NK-92 (cell line): ENCODE results near the gene TTC33.
A peak's percentile ranks its signal among the peaks of the same experiment; 100 is the strongest.
"Not testable (repeated sequence)": the region's sequence is repeated elsewhere in the genome, so short reads cannot be mapped to it uniquely, and the experiment has no call there.

Experiments used
- DNase-seq: peaks from one replicate; lab custom pipeline; 2025; ENCODE audit not compliant: unreplicated experiment; lab: John Stamatoyannopoulos, UW

The TTC33 gene

DNA sequence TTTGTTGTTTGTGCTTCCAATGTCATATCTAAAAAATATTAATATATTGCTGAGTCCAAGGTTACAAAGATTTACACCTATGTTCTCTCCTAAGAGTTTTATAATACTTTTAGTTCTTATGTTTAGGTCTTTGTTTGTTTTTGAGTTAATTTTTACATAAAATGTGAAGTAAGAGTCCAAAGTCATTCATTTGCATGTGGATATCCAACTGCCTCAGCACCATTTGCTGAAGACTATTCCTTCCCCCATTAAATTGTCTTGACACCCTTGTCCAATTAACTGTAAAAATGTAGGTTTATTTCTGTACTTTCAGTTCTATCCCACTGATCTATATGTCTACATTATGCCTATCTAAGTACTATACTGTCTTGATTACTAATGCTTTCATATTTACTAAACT is 35.7 kb downstream of the TTC33 start:
- DNase-seq, result no peak

GRCh38 chr5:40717281-40717680 is 38.5 kb downstream of the TTC33 start:
- DNase-seq, result no peak

DNA sequence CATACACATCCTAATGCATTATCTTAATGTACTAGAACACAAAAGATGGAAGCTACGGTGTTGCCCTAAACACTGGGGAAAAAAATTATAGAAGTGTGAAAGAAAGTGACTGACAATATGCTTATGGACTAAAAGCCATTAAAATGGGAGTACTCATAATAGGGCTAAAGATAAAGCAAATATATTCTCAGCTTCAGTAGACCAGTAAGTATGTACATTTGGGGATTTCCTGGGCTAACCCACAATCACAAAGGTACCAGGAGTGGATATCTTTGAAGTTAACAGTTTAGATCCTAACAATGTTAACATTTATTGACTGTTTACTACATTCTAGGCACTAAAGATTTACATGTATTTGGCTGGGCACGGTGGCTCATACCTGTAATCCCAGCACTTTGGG is 39.2 kb downstream of the TTC33 start:
- no peak for DNase-seq

DNA sequence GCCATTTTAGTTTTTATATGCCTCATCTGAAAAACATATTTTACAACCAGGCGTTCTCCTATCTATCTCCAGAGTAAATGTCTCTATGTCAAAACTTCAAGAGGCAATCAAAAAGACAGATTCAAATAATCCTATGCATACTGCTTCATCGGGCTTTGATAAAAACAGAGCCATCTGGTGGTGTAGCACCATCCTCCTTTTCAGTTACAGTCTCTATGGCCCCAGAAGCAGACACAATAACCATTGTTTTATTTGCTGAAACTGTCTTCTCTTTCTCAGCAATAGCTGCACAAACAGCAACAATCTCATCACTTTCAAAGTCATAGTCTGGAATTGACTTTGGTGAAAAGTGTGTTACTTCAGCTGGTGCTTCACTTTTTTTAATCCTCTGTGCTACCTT is 39.8 kb downstream of the TTC33 start:
- DNase-seq, result no peak

DNA sequence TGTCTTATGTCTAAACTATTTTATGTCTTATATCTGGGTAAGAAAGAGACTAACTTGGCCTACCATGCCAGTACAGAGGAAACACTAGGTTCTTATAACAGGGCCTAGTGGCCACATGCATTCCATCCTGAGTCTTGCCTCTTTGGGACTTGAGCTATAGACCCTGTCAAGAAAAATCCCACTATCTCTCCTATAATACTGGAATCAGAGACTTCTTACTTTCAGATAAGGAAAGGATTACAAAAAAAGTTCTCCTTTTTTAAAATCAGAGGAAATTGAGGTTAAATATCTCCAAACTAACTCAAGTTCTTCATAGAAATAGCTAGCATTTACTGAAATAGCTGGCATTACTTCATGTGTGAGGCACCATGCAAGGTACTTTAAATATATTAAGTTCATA is 41.8 kb downstream of the TTC33 start:
- DNase-seq, result no peak

- DNase-seq, result not testable (repeated sequence)
These were observed 45.2 kb downstream of the TTC33 start for GRCh38 chr5:40710575-40710974.

DNA sequence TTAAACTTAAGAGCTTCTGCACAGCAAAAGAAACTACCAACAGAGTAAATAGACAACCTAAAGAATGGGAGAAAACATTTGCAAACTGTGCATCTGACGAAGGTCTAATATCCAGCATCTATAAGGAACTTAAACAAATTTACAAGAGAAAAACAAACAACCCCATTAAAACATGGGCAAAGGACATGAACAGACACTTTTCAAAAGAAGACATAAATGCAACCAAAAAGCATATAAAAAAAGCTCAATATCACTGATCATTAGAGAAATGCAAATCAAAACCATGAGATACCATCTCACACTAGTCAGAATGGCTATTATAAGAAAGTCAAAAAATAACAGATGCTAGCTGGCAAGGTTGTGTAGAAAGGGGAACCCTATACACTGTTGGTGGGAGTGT is 50.3 kb downstream of the TTC33 start:
- DNase-seq, result not testable (repeated sequence)

- DNase-seq, result not testable (repeated sequence)
These were observed 53.7 kb downstream of the TTC33 start for GRCh38 chr5:40702027-40702426.

DNA sequence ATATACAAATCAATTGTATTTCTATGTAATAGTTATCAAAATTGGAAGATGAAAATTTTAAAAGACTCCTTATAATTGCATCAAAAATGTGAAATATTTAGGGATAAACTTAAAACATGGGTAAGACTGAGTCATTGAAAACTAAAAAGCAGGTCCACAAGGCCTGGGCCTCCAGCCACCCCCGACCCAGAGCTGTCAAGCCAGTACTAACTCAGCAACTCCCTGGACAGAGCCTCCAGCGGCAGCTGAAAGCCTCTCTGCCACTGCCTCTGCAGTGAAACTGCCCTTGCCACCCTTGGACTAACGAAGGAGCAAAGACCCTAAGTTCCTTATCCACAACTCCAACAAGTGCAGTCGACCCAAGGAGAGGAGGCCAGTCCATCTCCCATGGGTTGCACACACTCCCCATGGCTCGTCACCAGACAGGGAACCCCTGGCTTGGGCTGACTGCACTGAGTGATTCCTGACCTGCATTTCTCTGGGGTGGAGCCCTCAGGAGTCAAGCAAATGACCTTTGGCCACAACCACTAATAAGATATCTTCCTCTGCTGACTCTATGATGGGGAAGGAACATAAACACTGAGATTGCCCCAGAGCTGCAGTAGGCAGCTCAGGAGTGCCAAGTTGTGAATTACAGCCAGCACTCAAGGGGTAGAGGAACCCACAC is 55.5 kb downstream of the TTC33 start:
- no peak for DNase-seq

DNA sequence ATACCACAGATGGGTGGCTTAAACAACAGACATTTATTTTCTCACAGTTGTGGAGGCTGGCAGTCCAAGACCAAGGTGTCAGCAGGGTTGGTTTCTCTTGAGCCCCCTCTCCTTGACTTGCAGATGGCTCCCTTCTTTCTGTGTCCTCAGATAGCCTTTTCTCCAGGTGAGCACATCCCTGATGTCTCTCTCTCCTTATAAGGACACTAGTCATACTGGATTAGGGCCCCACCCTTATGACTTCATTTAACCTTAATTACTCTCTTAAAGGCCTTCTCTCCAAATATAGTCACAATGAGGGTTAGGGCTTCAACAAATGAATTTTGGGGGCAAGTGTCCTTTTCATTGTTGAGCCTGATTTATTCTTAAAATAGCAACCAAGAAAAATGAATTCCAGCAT is 61.3 kb downstream of the TTC33 start:
- no peak for DNase-seq

DNA sequence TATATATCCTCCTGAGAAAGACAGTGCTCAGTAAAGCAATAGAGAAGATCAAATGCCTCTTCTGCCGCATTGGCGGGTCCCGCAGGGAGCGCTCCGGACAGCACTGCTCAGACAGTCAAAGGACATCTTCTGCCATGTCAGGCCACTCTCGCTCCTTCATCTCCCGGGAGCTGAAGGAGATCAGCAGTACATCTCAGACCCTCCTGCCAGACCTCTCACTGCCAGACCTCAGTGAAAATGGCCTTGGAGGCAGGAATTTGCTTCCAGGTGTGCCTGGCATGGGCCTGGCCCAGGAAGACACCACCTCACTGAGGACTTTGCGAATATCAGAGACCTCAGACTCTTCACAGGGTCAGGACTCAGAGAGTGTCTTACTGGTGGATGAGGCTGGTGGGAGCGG is 63.9 kb downstream of the TTC33 start:
- DNase-seq, result no peak

GRCh38 chr5:40690267-40690666 is 65.5 kb downstream of the TTC33 start:
- no peak for DNase-seq

DNA sequence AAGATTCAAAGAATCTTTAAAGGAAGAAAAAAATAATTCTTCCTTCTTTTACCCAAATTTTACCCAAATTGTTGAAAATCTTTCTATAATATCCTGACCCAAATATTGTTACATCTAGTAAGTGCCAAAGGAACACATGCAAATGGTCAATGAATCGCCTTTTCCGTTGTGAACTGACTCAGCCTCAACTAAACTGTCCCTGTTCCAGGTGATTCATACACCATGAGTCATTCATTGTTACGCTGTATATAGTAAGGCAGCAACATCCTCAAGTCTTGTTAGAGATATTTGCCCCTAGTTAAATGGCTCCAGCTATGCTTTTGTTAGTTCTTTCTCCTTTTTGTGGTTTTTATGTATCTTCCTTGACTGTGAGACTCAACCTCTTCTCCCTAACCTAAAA is 66.3 kb downstream of the TTC33 start:
- DNase-seq, result no peak

GRCh38 chr5:40688996-40689395 is 66.8 kb downstream of the TTC33 start:
- DNase-seq, result no peak

DNA sequence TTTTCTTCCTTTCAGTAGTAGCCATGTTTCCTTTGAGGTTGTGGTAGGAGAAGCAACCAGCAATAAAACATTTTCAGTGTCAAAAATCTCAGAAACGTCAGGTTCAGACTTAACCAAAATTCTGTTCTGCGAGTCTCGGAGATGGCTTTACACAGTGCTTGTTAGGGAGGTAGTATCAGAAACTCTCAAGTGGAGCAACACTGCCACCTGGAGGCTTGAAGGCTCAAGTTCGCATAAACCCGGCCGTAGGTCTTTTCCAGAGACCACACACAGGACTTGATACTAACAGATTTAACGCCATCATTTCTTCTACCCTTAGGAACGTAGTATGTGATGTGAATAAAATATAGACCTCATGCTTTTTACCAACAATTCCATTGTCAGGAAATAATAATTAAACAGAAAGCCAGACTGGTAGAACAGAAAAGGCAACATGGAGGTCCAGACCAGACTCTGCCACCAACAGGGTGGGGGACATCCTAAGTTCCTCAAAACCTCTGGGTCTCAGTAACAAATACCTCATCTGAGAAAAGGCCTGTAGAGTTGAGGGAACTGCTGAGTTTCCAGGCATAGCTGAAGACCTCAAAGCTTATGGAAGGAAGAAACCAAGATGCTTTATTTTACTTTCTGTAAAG is 67.5 kb downstream of the TTC33 start:
- peak; percentile 18 for DNase-seq

DNA sequence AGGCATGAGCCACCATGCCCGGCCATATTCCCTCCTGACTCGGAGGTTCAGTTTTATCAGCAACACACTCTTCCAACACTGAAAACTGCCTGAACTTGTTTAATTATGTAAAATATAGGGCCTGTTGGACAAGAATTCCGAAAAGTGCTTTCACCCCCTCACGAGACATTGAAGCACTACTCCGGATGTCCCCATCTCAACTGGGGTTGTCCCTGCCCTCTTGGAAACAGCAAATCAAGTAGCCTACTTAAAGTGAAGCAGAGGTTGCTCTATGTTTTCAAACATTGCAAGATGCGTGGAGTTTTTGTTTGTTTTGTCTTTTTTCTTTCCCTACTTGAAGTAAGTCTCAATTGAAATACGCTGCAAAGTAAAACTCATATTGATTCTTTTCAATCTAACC is 68.4 kb downstream of the TTC33 start:
- no peak for DNase-seq

DNA sequence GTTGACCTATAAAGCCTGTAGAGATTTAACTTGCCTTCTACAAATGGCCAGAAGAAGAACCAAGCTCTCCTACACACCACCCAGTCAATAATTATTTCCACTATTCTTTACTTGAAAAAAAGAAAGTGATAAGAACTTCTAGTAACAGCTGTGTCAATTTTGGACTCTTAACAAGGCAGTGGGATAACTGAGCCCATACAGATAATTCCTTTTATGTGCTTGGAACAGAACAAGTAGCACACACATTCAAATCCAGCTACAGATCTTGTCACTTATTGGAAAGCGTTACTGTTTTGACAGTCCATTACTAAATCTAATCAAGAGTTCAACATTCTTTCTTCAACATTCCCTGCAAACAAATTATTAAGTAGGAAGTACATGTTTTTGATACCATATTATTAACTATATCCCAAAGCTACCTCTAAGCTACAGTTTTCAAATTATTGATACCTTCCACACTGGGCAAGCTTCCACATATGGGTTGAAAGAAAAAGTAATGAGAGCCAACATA is 69.7 kb downstream of the TTC33 start:
- no peak for DNase-seq

- no peak for DNase-seq
These were observed 70.6 kb downstream of the TTC33 start for GRCh38 chr5:40685193-40685592.

DNA sequence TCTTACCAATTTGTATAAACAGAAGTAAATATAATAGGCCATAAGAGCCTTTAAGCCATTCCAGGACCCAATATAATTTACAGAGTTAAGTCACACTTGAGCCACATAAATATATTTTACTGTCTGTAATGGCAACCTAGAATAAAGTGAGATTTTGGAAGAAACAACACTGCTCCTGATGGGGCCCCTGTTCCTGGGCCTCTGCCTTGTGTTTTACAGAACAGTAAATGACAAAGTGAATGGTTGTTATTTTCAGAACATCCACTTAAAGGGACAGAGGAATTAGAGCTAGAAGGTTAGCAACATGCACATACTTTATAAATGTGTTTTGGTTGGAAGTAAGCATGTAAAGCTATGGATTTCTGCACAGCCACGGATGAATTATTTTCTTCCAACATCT is 72.5 kb downstream of the TTC33 start:
- no peak for DNase-seq

- no peak for DNase-seq
These were observed 73.4 kb downstream of the TTC33 start for GRCh38 chr5:40682154-40683017.

DNA sequence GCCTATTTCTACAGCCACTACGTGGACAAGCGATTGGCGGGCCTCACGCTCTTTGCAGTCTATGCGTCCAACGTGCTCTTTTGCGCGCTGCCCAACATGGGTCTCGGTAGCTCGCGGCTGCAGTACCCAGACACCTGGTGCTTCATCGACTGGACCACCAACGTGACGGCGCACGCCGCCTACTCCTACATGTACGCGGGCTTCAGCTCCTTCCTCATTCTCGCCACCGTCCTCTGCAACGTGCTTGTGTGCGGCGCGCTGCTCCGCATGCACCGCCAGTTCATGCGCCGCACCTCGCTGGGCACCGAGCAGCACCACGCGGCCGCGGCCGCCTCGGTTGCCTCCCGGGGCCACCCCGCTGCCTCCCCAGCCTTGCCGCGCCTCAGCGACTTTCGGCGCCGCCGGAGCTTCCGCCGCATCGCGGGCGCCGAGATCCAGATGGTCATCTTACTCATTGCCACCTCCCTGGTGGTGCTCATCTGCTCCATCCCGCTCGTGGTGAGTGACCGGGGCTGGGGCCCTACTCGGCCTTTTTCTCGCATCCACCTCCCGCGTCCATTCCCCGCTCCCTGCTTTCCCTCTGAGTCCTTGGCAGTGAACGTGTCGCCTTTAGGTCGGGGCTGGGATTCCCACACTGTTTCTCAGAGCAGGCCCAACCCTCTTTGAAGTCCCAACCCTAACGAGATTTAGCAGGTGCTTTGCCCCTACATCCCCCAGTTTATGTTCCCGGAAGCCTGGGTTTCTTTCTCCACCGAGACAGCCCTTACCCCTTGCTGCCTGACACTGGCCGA is 74.2 kb downstream of the TTC33 start:
- DNase-seq, result no peak
